GM19035 (cell line): ENCODE results near the gene C19orf67.
A peak's percentile ranks its signal among the peaks of the same experiment; 100 is the strongest.

Source experiments
- ATAC-seq: cut with Tn5 transposase; IDR thresholded peaks from one replicate; pipeline ENCODE4 v1.9.1; 2021; ENCODE audit not compliant: unreplicated experiment

C19orf67 gene

DNA sequence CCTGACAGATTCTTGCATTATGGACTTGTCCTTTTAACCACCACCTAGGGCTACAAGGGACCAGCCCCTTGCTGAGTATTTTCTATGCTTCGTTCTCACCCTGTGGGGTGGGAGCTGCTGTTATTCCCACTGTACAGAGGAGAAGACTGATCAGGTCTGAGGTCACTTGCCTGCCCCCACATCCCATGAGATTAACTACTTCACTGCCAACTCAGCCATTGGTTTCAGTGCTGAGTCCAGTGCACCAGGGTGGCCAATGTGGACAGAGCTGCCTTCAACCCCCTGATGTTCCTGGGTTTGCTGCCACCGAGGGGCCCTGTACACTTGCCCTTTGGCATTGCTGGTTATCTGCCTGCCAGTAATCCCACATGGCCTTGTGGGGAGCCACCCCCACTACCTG lies 25.1 kb upstream of the C19orf67 start:
- ATAC-seq = no peak

DNA sequence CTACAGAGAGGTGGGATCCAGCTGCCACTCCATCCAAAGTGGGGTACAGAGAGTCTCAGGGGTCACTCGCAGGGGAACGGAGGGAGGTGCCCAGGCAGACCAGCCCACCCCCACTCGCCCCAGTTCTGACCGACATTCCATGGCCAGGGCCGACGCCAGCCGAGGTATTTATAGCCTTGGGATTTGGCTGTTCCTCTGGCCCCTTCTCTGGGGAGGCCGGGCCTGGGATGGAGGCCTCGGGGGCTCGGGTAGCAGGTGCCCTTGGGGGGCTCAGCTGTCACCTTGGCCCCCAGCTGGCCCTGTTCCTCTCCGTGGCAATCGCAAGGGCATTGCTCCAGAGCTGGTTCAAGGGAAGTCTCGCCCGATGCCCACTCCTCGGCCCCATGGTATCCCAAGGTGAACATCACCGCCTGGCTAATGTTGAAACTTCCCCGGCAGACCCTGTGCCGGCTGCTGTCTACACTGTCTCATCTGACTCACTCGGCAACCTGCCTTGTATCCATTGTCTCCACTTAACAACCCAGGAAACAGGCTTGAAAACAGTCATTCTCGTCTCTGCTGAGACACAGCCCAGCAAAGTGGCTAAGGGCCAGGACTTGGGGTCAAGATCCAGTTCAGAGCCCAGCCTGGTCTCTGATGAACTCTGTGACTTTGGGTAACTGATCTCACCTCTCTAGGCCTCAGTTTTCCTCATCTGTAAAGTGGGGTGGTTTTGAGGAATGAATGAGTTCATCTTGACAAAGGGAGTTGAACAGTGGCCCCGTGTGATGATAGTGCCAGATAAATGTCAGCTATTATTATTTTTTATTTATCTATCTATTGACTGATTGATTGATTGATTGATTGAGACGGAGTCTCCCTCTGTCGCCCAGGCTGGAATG lies 22.2 kb upstream of the C19orf67 start:
- no peak for ATAC-seq

DNA sequence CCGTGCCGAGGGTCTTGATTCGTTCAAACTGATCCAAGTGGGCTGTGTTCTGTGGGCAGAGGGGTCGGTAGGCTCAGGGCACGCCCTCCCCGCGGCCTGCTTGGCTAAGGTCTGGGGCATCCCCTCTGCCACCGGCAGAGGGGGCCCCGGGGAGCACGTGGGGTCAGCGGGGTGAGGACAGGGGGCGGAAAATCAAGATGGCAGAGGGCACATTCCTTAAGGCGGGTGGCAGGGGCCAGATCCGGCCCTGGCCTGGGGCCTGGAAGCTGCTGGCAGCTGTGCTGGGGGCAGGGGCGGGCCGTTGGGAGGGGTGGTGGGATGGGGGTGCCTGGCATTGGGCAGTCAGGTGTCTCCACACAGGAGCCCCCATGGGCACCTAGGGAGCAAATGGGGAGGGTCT lies 21.3 kb upstream of the C19orf67 start:
- ATAC-seq = no peak

- no peak for ATAC-seq
Measured at GRCh38 chr19:14105680-14106079, 20.1 kb upstream of the C19orf67 start.

GRCh38 chr19:14103310-14103709 lies 17.7 kb upstream of the C19orf67 start:
- ATAC-seq = no peak

GRCh38 chr19:14102756-14103155 lies 17.2 kb upstream of the C19orf67 start:
- no peak for ATAC-seq

DNA sequence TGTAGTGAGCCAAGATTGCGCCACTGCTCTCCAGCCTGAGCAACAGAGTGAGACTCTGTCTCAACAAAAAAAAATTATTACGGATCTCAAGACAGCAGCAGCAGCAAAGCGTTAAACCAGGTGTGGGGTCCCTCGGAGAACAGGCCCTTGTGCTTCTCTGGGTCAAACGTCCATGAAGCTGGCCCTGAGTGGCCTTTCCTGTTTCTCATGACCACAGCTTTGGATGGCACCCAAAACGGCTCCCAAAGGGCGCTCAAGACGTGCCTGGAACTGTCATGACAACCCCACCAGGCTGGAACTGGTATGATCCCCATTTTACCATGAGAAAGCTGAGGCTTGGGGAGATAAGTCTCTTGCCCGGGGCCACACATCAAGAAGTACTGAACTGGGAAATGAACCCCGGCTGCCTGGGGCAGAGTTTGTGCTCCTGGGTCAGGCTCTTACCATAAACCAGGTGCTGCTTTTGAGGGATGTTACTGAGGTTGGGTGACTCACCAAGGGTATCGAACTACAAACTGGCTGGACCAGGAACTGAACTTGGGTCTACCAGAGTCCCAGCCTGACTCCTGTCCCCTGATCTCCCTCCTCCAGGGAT lies 16.6 kb upstream of the C19orf67 start:
- ATAC-seq = no peak

DNA sequence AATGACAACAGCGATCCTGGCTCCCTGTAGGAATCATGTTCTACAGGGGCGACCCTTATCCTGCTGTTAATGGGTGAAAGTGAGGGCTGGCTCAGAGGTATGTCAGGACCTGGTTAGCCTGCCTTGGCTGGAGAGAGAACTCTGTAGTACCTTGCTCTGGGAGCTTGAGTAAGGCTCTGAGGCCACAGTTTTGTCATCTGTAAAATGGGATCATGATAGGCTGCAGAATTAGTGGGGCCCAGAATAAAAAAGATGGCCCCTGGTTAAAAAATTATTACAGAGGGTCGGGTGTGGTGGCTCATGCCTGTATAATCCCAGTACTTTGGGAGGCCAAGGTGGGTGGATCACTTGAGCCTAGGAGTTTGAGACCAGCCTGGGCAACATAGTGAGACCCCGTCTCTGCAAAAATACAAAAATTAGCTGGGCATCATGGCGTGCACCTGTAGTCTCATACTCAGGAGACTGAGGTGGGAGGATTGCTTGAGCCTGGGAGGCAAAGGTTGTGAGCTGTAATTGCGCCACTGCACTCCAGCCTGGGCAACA lies 15.5 kb upstream of the C19orf67 start:
- ATAC-seq = no peak

- no peak for ATAC-seq
Measured at GRCh38 chr19:14097532-14098151, 12.1 kb upstream of the C19orf67 start.

DNA sequence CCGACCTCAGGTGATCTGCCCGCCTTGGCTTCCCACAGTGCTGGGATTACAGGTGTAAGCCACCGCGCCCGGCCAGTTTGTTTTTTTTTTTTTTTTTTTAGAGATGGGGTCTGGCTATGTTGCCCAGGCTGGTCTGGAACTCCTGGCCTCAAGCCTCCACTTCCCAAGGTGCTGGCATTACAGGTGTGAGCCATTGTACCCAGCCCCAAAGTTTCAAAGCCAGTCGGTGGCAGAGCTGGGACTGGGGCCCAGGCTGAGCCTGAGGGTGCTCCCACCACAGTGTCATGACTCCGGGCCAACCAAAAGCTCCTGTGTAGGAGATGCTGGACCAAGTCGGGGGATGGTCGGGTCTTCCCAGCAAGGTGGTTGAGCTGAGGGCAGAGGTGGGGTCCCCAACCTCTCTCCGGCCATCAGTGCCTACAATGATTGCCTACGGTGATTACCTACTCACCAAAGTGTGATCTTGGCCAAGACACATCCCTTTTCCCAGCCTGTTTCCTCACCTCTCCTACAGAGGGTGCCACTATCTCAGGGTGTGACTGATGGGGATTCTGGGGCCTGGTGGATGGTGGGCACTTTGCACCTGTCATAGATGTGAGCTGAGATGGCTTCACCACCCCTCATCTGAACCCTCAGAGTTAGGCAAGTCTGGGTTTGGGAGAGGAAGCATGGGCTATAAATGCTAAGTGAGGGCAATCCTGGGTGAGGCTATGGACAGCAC lies 10.8 kb upstream of the C19orf67 start:
- ATAC-seq = no peak

- no peak for ATAC-seq
Measured at GRCh38 chr19:14094854-14095253, 9.3 kb upstream of the C19orf67 start.

GRCh38 chr19:14093117-14093823 lies 7.7 kb upstream of the C19orf67 start:
- ATAC-seq = no peak

DNA sequence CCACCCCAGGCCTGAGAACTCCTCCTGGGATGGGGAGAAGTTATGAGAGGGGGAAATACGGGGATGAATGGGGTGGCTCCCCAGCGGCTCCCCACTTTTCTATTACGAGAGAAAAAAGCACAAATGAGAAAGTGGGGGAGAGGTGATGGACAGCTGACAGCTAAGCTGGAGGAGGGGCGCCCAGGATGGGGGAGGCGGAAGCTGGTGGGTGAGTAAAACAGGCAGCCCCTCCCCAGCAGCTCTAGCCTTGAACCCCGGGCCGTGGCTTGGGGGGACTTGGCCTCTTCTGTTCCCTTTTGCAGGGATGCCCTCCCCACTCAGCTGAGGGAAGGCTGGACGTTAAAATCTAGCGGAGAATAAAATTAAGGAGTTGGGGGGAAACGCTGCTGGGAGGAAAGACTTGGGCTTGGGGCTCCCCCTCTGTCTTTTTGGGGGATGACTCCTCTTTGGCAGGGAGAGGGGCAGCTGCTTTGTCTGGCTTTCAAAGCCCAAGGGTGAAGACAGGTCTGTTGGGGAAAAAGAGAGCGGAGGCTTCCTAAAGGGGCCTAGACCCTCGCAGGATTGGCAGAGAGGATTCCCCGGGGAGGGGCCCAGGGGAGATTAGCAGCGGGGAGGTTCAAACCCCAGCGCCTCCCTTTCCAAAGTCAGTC lies 6.4 kb upstream of the C19orf67 start:
- no peak for ATAC-seq

- peak; percentile 62 for ATAC-seq
Measured at GRCh38 chr19:14091081-14091812, 5.7 kb upstream of the C19orf67 start.

GRCh38 chr19:14090509-14091080 lies 5.0 kb upstream of the C19orf67 start, which contains the start of gene SAMD1:
TSS of gene SAMD1 (minus strand) at chr19:14090751.
- ATAC-seq = peak; percentile 46

- ATAC-seq = no peak
Measured at GRCh38 chr19:14089662-14090508, 4.3 kb upstream of the C19orf67 start.

DNA sequence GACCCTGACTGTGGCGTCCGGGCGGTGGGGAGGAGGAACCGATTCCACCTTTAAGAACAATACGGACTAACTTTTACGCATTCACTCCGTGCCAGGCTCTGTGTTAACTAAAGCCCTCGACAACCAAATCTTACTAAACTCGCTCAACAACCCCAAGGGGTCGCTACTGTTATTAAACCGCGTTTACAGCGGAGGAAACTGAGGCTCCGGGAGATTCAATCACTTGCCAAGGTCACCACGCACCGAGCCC lies 3.8 kb upstream of the C19orf67 start:
- ATAC-seq = no peak

GRCh38 chr19:14088634-14089411 lies 3.2 kb upstream of the C19orf67 start:
- ATAC-seq = no peak
